Stimulated activated CD4-positive, alpha-beta T cell treated with anti-CD3 and anti-CD28 coated beads, Interleukin-1b, Interleukin-23, amount 100 ng/mL, for 24 hours (primary cell): ENCODE results near the gene CHCHD4.
A peak's percentile ranks its signal among the peaks of the same experiment; 100 is the strongest.

ENCODE experiments used
- DNase-seq, 4 experiments: peaks; one replicate each; pipeline ENCODE4 v3.0.0-alpha.2; 2020; ENCODE audit warnings: low read depth in 4 of 4, low spot score in 1 of 4

Gene CHCHD4

DNA sequence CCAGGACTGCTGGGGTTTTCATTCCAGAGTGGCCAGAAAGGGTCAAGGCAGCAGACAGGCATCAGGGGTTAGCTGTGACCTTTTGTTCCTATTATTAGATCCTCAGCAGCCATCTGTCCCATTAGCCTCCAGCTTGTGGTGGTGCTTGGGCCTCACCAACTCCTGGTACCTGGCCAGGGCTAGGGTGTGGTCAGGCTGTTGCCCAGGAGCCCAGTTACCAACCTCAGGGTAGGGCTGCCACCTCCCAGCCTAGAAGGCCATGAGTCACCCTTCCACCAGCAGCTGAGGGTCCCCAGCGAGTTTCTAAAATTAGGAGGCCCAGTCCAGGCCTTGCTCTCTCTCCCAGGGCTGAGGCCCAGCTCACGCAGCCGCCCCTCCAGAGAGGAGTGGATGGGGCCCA is 12.3 kb upstream of the CHCHD4 start:
- DNase-seq = no peak

DNA sequence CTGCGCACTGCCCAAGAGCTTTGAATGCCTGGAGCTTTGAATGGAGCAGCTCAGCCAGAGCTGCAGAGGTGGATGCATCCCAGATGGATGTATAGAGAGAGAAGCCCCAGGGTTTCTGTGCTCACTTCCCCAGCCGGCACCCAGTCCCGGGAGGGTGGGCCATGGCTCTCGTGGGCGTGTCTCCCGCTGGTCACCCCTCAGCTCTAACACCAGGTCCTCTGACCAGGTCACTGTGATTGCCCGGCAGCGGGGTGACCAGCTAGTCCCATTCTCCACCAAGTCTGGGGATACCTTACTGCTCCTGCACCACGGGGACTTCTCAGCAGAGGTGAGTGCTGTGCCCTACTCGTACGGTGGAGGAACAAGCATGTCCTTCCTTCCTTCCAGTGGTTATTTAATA is 10.9 kb upstream of the CHCHD4 start:
- DNase-seq = no peak

DNA sequence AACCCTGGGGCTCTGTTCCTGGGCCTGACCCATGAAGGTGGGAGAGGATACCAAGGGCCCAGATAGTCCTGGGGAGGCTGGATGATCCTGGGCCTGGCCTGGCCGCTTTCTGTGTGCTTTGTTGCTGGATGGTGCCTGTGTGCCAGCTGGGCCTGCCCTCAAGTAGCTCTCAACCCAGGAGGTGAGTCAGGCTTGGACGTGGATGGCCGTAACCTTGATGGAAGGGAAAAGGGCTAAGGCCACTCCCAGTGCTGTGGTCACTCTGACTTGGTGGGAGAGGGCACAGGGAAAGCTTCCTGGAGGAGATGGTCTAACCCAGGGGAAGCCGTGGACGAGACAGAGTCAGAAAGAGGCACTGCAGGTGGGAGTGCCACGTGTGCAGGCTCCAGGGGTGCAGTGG is 9.6 kb upstream of the CHCHD4 start:
- no peak for DNase-seq

DNA sequence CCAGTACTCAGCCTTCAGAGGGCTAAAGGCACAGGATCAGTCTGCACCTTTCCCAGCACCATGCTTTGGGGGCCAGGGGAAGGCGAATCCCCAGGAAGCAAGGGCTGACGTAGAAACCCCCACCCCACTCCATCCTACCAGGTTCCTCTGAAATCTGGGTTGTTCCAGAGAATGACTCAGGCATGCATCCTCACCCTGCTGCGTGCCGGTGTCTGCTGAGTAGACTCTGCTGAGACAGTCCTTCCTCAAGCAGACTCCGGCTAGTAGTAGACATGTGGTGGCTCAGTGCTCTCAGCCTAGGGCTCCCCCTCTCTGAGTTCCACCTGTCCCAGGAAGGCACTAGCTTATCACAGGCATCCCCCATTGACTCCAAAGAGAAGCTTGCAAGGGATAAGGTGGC is 9.2 kb upstream of the CHCHD4 start:
- no peak for DNase-seq

DNA sequence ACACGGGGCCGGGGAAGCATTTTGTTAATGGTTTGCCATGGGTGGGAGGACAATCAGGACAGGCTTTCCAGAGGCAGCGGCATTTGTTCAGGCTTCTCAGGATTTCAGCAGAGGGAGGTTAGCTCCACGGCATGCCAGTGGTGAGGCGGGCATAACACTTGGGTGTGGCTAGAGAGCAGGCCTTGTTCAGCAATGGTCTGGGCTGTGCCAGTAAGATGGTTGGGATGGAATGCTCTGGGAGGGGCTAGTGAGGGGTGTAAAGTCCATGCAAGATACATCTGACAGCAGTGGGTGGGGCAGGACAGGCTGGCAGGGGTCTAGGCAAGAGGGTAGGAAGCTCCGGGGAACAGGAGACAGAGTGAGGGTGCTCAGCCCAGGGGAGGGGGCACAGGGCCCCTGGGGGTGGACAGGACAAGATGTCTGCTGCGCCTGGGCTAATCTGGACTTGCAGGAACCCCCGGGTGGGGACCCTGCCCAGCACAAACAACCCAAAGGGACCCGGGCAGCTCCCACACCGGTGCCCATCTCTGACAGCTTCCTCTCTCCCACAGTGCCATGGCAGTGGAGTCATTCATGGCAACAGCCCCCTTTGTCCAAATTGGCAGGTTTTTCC is 8.6 kb upstream of the CHCHD4 start:
- DNase-seq = no peak

DNA sequence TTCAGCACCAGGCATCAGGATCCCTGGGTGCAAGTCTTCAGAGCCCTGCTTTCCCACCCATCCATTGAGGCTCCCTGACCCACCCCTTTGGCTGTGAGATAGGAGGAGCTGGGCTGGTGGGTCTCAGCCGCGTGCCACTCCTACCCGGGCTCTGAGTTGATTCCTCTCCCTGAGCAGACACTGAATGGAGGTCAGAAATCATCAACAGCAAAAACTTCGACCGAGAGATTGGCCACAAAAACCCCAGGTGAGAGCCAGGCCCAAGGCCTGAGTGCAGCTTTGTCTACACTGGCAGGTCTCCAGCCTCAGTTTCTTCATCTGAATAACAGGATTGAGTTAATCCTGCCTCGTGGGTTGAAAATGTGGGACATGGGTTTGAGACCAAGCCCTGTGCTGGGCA is 8.0 kb upstream of the CHCHD4 start:
- DNase-seq = no peak

DNA sequence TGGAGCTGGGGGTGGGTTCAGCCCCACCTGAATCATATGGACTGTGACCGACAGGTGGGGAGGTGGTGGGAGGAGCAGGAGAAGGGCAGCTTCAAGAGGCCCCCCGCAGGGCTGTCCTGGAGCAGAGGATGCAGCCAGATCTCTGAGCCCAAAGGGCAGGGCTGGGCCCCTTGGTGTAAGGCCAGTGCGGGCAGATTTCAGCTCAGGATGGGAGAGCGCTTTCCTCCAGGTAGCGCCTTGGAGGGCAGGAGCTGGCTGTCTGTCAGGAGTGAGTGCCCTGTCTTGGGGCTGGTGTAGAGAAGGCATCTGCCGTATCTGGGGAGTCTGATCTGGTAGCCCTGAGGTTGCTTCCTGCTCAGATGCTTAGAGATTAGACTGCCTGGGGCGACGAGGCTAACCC is 7.5 kb upstream of the CHCHD4 start:
- no peak for DNase-seq

DNA sequence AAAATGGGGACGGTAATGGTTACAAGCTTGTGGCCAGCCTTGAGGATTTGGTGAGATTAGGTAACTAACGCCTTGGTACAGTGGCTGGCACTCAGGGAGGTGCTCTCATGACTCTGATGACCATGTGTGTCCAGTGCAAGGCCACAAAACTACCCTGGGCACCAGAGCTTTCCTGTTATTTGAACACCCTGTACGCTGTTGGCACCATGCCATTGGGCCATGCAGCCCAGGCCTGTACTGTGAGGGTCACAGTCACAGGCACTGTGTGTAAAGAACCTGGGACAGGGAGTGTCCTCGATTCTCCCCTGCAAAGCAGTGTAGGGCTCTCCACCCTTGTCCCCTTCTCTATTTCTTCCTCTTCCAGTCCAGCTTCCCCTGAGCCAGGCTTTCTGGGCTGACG is 6.5 kb upstream of the CHCHD4 start:
- DNase-seq = no peak

DNA sequence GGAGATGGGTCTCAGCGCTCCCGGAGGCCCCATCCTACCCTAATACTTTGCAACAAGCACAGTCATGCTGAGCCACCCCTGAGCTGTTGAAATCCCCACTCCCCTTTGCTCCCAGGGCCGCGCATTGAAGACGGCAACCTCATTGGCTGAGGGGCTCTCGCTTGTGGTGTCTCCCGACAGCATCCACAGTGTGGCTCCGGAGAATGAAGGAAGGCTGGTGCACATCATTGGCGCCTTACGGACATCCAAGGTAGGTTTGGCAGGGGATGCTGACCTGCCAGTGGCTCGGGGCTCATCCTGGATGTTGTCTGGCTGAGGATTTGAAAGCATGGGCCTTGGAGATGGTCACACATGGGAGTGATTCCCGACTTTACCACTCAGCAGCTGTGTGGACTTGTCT is 6.0 kb upstream of the CHCHD4 start:
- DNase-seq = no peak

DNA sequence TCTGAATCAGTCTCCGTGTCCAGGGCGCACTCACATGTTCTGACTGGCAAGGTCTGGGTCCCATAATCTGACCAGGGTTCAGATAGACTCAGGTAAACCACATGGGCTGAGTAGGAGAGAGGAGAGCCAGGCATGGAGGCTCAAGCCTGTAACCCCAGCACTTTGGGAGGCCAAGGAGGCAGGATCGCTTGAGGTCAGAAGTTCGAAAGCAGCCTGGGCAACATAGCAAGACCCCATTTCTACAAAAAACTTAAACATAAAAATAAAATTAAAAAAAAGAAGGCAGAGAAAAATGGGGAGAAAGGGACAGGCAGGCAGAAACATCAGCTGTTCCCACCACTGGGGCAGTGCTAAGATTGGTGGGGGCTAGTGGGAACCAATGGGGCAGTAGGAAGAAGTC is 5.6 kb upstream of the CHCHD4 start:
- no peak for DNase-seq

DNA sequence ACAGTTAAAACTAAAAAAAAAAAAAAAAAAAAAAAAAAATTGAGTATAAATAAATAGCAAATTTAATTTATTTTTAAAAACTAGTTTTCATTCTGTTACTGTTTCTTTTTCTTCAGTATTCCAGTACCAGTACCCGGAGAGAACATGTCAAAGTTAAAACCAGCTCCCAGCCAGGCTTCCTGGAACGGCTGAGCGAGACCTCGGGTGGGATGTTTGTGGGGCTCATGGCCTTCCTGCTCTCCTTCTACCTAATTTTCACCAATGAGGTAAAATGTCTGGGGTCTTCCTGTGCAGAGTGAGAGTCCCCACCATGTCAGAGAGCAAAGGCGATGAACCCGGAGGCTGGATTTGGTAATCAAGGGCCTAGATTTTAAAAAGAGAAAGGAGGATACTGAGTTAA is 4.6 kb upstream of the CHCHD4 start:
- DNase-seq = no peak

DNA sequence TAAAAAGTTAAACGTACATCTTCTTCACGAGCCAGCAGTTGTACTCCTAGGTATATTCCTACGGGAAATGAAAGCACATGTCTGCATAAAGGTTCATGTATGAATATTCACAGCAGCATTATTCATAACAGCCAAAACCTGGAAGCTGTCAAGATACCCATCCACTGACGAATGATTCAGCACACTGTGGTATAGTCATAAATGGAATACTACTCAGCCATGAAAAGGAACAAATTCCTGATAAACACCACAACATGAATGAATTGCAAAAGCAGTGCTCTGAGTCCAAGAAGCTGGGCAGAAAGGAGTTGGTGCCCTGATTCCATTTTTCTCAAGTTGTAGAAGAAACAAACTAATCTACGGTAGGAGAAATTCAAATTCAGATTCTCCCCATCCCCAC is 4.1 kb upstream of the CHCHD4 start:
- DNase-seq = no peak

DNA sequence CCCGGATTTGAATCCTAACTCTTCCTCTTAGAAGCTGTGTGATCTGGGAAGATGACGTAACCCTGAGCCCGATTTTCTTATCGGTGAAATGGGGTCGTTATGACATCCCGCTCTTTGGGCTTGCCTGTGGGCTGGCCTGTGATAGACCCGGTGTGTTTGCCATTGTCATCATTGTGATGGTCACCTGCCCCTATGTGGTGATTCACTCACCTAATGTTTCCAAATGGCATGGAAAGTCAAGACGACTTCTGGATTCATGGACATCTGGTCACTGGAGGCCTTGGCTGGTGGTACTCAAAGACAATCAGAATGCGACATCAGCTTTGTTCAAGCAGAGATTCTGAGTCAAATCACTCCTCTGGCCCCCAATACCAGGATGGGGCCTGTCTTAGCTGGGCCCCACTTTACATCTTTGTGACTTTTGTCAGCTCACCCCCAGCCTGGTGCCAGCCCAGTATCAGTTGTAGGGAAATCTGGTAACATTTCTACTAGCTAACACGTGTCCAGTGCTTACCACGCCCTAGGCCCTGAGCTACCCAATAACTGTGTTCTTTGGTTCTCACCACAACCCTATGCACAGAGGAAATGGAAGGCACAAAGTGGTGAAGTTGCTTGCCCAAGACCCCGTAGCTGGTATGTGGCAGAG is 3.0 kb upstream of the CHCHD4 start:
- no peak for DNase-seq

DNA sequence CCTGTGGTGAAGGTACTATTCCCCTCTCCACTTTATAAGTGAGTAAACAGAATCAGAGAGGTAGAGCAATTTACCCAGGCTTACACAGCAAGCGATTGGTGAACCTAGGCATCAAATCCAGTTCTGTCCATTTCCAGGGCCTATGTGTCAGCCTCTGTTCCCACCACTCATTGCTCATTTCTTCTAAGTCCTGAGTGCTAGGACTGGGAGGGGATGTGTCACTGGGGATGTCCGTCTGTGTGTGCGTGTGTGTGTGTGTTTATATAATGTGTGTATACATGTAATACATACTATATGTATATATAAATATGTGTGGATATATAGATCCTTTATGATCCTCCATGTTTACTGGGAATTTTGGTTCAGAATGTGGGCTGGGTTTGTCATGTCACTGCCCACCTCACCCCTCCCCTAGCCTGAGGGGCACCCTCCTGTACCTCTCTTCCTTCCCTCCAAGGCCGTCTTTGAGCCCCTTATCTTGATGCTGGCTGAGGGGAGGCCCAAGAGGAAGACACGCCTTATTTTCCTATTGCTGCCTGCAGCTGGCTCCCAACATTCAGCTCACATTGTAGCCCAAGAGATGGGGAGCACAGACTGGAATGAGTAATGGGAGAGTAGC is 2.3 kb upstream of the CHCHD4 start:
- no peak for DNase-seq

DNA sequence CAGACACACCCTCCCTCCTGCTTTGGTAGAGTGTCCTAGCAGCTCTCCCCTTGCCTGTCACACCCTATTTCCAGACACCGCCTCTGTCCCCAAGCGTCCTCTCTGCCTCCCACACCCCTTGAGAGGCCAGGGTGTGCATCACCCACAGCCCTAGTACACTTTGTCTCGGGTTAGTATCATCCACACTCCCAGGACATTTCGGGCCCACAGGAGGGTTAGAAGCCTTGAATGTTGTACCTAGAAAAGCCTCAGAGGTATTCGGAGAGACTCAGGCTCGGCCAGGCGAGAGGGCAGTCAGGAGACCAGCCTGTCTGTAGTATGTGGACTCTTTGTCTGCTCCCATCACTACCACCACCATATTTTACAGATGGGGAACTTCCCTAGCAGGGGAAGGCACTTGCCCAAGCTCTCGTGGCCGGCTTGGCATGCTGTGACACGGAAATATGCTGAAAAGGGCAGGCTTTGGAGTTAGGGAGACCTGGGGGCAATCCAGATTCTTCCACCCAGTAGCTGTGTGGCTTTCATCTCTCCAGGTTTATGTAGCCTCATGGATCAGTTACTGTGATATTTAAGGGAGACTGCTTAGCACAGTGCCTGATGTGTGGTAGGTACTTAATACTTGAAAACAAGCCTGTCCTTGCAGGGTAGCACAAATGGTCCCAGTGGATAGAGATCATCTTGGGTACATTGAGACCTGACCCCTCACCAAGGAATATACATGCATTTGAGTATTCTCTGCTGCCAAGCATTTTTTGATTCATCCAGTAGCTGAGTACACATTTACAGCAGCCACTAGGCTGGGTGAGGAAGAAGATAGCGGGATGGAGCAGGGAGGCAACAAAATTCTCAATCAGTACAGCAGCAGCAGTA is 1.6 kb upstream of the CHCHD4 start:
- no peak for DNase-seq

DNA sequence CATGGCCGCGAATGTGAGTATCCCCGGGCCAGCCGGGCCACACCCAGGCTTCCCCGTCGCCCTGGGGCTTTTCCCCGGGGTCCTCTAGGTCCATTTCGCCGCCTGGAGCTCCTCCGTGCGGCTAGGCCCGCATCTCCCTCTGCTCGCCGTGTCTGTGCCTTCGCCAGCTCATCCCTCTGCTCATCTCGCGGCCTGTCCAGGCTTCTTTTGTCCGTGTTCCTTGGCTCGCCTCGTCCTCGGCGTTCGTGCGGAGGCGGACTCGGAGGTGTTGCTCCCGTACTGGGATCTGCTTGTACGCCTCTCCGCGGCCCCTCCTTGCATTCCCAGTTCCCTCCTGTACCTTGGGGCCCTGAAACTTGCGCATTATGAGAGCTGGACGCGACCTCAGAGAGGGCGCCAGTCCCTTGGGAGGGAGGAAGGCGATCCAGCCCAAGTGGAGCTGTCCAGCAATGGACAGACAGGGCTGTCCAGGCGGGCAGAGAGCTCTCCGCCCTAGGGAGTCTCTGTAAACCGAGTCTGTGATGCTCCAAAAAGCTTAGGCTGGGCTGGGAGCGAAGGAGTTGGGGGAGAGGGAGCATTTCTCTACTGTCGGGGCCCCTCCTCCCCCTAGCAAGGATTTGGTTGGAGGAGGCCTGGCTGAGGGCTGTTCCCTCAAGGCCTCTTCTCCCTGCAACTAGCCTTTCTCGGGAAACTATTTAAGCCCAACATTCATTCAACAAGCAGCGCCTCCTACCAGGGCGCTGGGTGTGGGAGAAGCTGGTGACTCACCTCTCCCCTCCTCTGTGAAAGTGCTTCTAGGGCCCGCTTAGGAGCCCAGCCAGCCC is 735 bp upstream of the CHCHD4 start:
- peak in 3 of 4 experiments; percentile 32 to 59 (median 52) for DNase-seq

DNA sequence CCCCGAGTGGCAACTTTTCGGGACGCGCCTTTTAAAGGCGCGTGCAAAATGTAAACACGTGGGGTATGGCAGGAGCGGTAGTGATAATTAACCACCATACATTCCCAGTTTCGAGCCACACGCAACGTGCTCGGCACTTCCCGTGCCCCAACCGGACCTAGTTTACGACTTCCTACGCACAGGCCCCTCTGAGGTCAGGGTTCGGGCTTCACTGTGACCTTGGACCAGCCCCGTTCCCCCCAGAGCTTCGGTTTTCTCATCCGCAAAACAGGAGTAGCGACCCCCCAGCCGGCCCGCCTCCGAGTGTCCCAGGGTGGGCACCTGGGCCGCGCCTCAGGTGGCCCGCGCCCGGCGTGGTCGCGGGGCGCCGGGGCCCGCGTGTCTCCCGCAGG is 451 bp downstream of the CHCHD4 start:
- DNase-seq = peak in 3 of 4 experiments; percentile 30 to 65 (median 59)

DNA sequence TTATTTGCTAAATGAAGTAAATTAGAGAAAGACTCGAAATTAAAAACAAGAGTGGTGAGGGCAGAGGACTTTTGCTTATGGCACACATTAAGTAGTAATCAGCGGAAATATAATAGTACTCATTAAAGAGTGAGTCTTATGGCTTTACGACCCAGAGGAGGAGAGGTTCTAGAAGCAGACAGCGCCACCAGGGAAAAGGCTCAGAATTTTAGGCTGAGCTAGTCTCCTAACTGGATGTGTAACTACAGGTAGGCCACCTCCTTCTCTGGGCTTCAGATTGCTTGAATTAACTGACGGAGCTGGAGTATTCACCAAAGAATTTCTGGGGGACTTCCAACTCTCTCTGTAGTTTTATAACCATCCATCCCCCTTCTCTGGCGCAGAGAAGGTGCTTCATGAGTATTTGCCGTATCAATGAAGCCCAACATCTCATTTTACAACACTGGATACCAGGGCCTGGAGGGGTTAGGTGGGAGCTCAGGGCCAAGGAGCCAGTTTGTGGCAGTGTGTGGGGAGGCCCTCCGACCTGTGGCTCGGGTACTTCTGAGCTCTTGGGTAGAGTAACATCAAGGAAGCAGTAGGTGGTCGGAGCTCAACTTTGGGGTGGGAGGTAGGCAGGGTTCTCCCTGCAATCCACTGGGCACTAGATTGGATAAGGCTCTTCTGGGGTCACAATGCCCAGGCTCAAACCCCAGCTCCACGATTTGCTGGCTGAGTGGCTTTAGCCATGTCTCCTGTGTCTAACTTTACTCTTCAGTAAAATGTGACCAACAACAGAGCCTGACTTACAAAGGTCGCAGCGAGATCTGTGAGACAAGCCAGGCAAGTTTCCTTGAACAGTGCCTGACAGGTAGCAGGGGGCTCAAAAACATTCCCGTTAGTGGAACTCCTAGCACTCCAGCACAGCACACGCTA is 1.1 kb downstream of the CHCHD4 start:
- no peak for DNase-seq

DNA sequence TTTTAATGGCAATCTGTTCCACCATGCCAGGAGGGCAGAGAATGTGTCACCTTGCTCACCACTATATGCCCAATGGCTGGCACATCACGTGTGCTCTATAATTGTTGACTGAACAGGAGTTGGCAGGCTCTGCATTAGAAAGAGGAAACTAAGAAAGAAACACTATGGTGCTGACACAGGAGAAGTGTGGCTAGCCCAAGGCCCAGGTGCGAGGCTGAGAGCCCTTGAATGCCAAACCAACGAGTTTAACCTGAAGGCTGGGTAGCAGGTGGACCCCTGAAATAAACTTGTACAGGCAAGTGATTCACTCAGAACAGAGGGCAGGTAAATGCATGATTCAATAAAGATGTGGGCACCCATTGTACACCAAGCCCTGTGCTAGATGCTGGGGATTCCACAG is 2.4 kb downstream of the CHCHD4 start:
- no peak for DNase-seq

DNA sequence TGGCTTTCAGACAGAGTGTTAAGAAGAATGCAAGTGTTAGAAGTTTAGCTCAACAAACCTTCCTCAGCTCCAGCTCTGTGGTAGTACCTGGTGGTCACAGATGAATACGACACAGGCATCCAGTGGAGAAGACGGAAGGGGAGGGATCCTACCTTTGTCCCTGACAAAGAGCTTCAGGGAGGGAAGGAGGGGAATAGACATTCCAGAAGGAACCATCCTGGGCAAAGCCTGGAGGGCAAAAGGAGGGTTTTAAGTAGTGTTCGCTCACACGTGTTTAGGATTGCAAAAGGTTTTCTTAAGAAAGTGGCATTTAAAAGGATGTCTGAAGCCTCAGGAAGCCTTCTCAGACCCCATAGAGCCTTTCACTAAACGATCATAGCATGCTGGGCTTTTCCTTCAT is 2.8 kb downstream of the CHCHD4 start:
- no peak for DNase-seq
